Measurements from ENCODE around the gene PLVAP.
A peak's percentile ranks its signal among the peaks of the same experiment; 100 is the strongest.

The PLVAP gene

GRCh38 chr19:17303940-17304267 is 73.2 kb downstream of the PLVAP start:
- no peak for DNase-seq (ENCODE audit: low spot score)
- TF ChIP-seq CTCF (IDR thresholded peaks at IDR 0.05; ENCODE audit: borderline replicate concordance, control extremely low read depth, extremely low read depth, insufficient read depth, missing control alignments) = no peak

DNA sequence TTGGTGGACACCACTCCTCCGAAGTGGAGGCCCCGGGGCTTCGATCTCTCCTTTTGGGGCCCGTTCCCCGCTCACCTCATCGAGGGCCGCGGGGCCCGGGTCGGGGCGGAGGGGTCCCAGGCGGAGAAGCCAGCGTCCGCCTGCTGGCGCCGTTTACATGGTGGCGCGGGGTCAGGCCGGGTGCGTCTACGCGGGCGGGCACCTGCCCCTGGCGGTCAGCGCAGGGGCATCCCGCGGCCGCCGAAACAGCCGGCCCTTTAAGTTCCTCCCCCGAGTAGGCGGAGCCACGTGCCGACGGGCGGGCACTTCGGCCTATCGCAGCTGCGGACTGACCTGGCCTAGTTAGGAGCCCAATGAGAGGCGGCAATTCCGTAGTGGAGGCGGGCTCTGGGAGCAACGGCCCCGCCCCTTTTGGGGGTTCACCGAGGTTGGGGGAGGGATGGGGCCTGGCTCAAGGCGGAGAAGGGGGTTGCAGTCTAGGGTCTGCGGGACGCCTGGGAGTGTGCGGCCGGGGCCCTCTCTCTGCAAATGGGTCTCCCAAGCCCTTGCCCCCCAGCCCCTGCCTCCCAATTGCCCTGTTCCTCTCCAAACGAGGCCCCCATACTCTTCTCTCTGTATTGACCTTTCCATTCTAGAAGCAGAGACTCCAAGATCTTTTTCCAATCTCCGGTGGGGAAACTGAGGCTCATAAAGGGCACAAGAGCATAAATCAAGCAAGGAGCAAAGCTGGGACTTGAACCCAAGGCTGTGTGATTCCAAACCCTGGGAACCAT is 73.8 kb downstream of the PLVAP start, which contains the start of gene ABHD8:
Gene ABHD8, minus strand, starts transcription at position 259 of the 773 bp plus-strand sequence. CDS start 1,809 bp downstream, outside the sequence.
- DNase-seq (ENCODE audit: low spot score) = peak; percentile 96
- in situ Hi-C loops (cut with MboI; ENCODE audit: low sequenced_read_pairs, unreplicated experiment) = no loop called here
- TF ChIP-seq CTCF (IDR thresholded peaks at IDR 0.05; ENCODE audit: borderline replicate concordance, control extremely low read depth, extremely low read depth, insufficient read depth, missing control alignments) = peak; percentile 37

More at GRCh38 chr19:17303940-17304267, 73.2 kb downstream of the PLVAP start:
- in situ Hi-C loops (cut with MboI; ENCODE audit: low sequenced_read_pairs, unreplicated experiment) = no loop called here

DNA sequence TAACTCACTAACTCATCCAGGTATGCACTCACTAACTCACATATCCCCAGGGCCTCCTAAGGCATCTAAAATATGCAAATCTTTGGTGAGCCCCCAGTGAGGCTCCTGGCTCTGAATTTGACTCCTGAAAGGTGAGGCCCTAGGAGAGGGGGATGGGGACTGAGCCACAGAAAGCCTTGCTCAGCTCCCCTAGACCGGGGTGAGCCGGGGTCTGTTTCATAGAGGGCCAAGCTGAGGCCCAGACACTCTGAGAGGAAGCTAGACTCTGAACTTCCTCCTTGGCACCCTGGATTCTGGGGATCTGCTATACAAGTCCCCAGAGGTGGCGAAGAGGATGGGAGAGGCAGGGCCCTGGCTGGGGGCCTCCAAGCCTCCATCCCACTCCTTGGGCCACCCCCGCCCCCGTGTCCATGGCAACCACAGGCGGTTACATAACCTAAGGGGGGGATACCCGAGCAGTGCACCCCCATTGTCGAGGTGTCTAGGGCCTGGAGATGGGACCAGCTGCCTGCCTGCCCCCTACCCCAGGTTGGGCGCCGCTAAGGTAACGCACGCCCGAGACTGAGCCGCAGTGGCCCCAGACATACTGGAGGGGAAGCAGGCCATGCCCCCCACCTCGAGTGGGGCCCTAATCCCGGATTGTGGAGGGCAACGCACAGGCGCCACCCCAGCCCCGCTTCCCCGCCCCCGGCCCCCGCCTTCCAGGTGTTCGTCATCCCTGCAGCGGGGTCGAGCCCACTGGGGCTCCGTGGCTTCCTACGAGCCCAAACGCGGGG is 74.6 kb downstream of the PLVAP start:
- TF ChIP-seq CTCF (IDR thresholded peaks at IDR 0.05; ENCODE audit: borderline replicate concordance, control extremely low read depth, extremely low read depth, insufficient read depth, missing control alignments) = no peak
- in situ Hi-C loops (cut with MboI; ENCODE audit: low sequenced_read_pairs, unreplicated experiment) = no loop called here
- DNase-seq (ENCODE audit: low spot score) = no peak

Measured in GM13976 (cell line).